ENCODE results near the gene HIVEP3.

DNA sequence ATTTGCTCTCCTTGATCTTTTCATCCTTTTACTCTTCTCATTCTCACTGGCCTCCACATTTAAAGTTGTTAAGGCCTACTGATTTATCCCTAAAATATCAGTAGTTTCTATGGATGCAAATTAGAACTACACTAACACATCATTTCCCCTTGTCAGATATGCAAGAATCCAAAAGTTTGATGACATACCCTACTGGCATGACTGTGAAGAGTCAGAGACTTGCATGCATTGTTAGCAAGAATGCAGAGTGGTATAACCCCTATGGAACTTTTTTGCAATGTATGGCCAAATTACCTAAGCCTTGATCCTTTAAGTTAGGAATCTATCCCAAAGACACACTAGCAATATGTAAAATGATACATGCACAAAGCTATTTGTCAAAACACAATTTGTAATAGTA, 23.6 kb upstream of the HIVEP3 start:
- TF ChIP-seq, protein P1, sequence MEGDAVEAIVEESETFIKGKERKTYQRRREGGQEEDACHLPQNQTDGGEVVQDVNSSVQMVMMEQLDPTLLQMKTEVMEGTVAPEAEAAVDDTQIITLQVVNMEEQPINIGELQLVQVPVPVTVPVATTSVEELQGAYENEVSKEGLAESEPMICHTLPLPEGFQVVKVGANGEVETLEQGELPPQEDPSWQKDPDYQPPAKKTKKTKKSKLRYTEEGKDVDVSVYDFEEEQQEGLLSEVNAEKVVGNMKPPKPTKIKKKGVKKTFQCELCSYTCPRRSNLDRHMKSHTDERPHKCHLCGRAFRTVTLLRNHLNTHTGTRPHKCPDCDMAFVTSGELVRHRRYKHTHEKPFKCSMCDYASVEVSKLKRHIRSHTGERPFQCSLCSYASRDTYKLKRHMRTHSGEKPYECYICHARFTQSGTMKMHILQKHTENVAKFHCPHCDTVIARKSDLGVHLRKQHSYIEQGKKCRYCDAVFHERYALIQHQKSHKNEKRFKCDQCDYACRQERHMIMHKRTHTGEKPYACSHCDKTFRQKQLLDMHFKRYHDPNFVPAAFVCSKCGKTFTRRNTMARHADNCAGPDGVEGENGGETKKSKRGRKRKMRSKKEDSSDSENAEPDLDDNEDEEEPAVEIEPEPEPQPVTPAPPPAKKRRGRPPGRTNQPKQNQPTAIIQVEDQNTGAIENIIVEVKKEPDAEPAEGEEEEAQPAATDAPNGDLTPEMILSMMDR (IDR thresholded peaks at IDR 0.05) = no peak
- TF ChIP-seq EP300 (IDR thresholded peaks at IDR 0.05) (no peak), POLR2A (IDR thresholded peaks at IDR 0.05) (no peak)

Measured in tibial nerve (tissue), 4 donors.